ENCODE measurements around the gene GLUD1.
A peak's percentile ranks its signal among the peaks of the same experiment; 100 is the strongest.
"Not testable (repeated sequence)": the region's sequence is repeated elsewhere in the genome, so short reads cannot be mapped to it uniquely, and the experiment has no call there.

GRCh38 chr10:87119029-87119428 is 24.4 kb upstream of the GLUD1 start:
- not testable (repeated sequence) for TF ChIP-seq CTCF (IDR thresholded peaks at IDR 0.05); BHLHE40 (IDR thresholded peaks at IDR 0.05; ENCODE audit: low read depth, low read length); MAZ (IDR thresholded peaks at IDR 0.05; ENCODE audit: borderline replicate concordance, low read depth, low read length); REST (IDR thresholded peaks at IDR 0.05); RARB (CRISPR knock-in tag; IDR thresholded peaks at IDR 0.05); SMC3 (IDR thresholded peaks at IDR 0.05); POLR2A (IDR thresholded peaks at IDR 0.05; ENCODE audit: low read length); EHMT2 (IDR thresholded peaks at IDR 0.05; ENCODE audit: low read depth); EP300 (IDR thresholded peaks at IDR 0.05); CEBPB (IDR thresholded peaks at IDR 0.05); RFX5 (IDR thresholded peaks at IDR 0.05); FOSL2 (IDR thresholded peaks at IDR 0.05); FOSL2 (CRISPR knock-in tag; IDR thresholded peaks at IDR 0.05); NR3C1 (IDR thresholded peaks at IDR 0.05)
- TF ChIP-seq MAFK (IDR thresholded peaks at IDR 0.05; ENCODE audit: partially characterized antibody) = peak; percentile 18
